Endothelial cell (in vitro differentiated cells): ENCODE data around the gene SPRING1. TPM values are rescaled to one million over a fixed set of nuclear protein-coding genes. Genes with fewer than 3 reads are reported as not detected.

Source experiments
- DNase-seq: peaks from one replicate; pipeline ENCODE4 v3.0.0; 2021; ENCODE audit warnings: low spot score
- H3K27ac Mint-ChIP-seq: one replicate; pipeline ENCODE4 v1.8.0; 2021; ENCODE audit warnings: mixed read lengths, inconsistent platforms; ENCODE audit not compliant: unreplicated experiment
- H3K27me3 Mint-ChIP-seq: one replicate; pipeline ENCODE4 v1.8.0; 2021; ENCODE audit warnings: mild to moderate bottlenecking, moderate library complexity, mixed read lengths, inconsistent platforms; ENCODE audit not compliant: unreplicated experiment
- H3K36me3 Mint-ChIP-seq: one replicate; pipeline ENCODE4 v1.8.0; 2021; ENCODE audit warnings: mild to moderate bottlenecking, low read depth, mixed read lengths, inconsistent platforms; ENCODE audit not compliant: unreplicated experiment
- H3K4me1 Mint-ChIP-seq: one replicate; pipeline ENCODE4 v1.8.0; 2021; ENCODE audit warnings: mild to moderate bottlenecking, mixed read lengths, inconsistent platforms; ENCODE audit not compliant: unreplicated experiment
- H3K4me3 Mint-ChIP-seq: one replicate; pipeline ENCODE4 v1.8.0; 2021; ENCODE audit warnings: mild to moderate bottlenecking, mixed read lengths, inconsistent platforms; ENCODE audit not compliant: unreplicated experiment
- H3K9me3 Mint-ChIP-seq: one replicate; pipeline ENCODE4 v1.8.0; 2021; ENCODE audit warnings: mixed read lengths, inconsistent platforms; ENCODE audit not compliant: unreplicated experiment
- CTCF ChIP-seq: fragments of 200-600 bp; sonication (generic); IDR thresholded peaks from one replicate; pipeline ENCODE4 v1.5.0; 2021; ENCODE audit warnings: antibody characterized with exemption; ENCODE audit not compliant: unreplicated experiment
- total RNA-seq: library from RNA; stranded (reverse); fragmentation: NEBNext Ultra II Directional; extraction: Animal tissue kit (Norgen Biotek cat#: 25700); gene quantifications from one replicate; pipeline ENCODE4 v1.2.1, GENCODE V29; 2021; ENCODE audit not compliant: unreplicated experiment

The SPRING1 gene
- total RNA-seq, 1 donor from 2014 or later, result 73.8 TPM

DNA sequence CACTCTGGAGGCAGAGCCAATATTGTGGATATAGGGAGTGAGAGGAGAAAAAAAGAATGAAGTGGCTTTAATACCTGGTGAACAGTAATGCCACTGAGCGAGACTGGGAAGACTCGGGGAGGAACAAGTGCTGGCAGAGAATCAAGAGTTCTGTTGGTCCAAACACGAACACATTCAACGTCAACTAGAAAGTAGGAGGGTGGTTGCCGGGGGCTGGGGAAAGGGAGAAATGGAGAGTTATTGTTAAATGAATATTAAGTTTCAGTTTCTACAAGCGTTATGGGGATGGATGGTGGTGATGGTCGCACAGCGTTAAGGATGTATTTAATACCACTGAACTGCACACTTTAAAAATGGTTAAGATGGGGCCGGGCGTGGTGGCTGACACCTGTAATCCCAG is 2.8 kb downstream of the SPRING1 start:
- no peak for TF ChIP-seq CTCF
- Mint-ChIP-seq H3K27ac (no peak overlapping the region), H3K4me3 (no peak overlapping the region), H3K27me3 (peaks cover 3% of the 10 kb centered on the region), H3K4me1 (peaks cover 3% of the 10 kb centered on the region), H3K36me3 (peaks cover 6% of the 10 kb centered on the region), H3K9me3 (no peaks in the 10 kb centered on the region)
- DNase-seq, result no peak

GRCh38 chr12:116734156-116734768 is 3.6 kb downstream of the SPRING1 start:
- H3K27me3 Mint-ChIP-seq, result peaks cover 3% of the 10 kb centered on the region
- H3K36me3 Mint-ChIP-seq, result peaks cover 6% of the 10 kb centered on the region
- no peak overlapping the region for H3K27ac Mint-ChIP-seq
- no peaks in the 10 kb centered on the region for H3K9me3 Mint-ChIP-seq
- no peak overlapping the region for H3K4me3 Mint-ChIP-seq
- TF ChIP-seq CTCF, result no peak
- DNase-seq, result no peak
- peaks cover 3% of the 10 kb centered on the region for H3K4me1 Mint-ChIP-seq

DNA sequence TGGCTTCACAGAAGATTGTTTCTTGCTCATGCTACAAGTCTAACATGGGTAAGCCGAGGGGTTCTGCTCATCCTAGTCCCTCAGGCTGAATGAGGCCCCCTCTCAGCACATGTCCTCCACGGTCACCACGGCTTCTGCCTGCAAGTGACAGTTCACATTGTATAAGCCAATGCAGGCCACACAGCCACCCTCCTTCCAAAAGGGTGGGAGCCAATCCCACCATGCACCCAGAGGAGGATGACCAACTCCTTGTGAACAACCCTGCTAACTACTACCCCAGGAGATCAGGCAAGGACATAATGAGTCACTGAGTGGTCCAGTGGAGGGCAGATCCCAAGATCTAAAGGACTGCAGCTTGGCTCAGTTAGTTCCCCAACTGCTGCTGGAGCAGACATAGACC is 6.1 kb downstream of the SPRING1 start:
- no peak for DNase-seq
- peaks cover 6% of the 10 kb centered on the region for H3K36me3 Mint-ChIP-seq
- TF ChIP-seq CTCF, result no peak
- peaks cover 3% of the 10 kb centered on the region for H3K4me1 Mint-ChIP-seq
- H3K27me3 Mint-ChIP-seq, result peaks cover 3% of the 10 kb centered on the region
- no peaks in the 10 kb centered on the region for H3K9me3 Mint-ChIP-seq
- H3K4me3 Mint-ChIP-seq, result no peak overlapping the region
- no peak overlapping the region for H3K27ac Mint-ChIP-seq

DNA sequence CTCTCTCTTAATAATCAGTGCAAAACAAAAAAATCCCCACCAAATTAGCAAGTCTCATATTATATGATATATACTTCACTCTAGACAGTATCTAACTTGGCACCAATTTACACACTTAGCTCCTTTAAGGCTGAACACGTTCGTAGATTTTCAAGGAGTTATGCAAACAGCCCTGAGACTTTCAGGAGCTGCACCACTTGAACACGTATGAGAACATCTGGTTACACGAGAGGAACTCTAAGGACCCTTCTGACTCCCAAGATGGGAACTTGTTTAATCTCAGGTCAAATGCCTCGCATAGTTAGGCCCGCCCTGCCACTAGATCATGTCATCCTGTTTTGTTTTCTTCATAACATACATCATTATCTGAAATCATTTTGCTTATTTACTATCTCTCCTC is 10.0 kb downstream of the SPRING1 start:
- Mint-ChIP-seq H3K4me1 (peaks cover 5% of the 10 kb centered on the region), H3K27ac (no peak overlapping the region), H3K4me3 (no peak overlapping the region), H3K36me3 (peaks cover under 1% of the 10 kb centered on the region), H3K27me3 (no peaks in the 10 kb centered on the region), H3K9me3 (no peaks in the 10 kb centered on the region)
- no peak for DNase-seq
- TF ChIP-seq CTCF, result no peak

DNA sequence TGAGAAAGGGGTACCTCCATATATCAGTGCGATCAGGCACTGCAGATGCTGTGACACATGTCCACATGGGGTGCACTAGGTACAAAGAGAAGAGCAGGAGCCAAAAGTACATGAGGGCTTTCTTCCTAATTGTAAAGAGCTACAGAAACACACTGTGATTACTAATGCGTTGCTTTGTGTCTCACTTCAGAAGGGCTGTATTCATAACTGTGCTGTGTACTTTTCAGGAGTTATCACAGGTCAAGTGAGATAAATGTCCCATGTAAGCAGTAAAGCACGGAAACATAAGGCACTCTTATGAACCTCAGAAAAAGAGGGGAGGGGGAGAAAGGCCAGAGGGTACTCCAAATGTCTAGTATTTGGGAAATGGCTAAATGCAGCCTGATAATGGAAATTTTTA is 10.6 kb downstream of the SPRING1 start:
- TF ChIP-seq CTCF, result no peak
- no peak for DNase-seq
- peaks cover 5% of the 10 kb centered on the region for H3K4me1 Mint-ChIP-seq
- no peaks in the 10 kb centered on the region for H3K9me3 Mint-ChIP-seq
- H3K4me3 Mint-ChIP-seq, result no peak overlapping the region
- no peaks in the 10 kb centered on the region for H3K27me3 Mint-ChIP-seq
- peaks cover 5% of the 10 kb centered on the region for H3K36me3 Mint-ChIP-seq
- no peak overlapping the region for H3K27ac Mint-ChIP-seq
